HG03469 (cell line): ENCODE data around the gene LARP4.
"Not testable (repeated sequence)": the region's sequence is repeated elsewhere in the genome, so short reads cannot be mapped to it uniquely, and the experiment has no call there.

Experiments
- ATAC-seq: cut with Tn5 transposase; IDR thresholded peaks from one replicate; pipeline ENCODE4 v1.9.1; 2021; ENCODE audit warnings: mild to moderate bottlenecking, moderate library complexity, moderate number of reproducible peaks; ENCODE audit not compliant: unreplicated experiment

Gene LARP4

GRCh38 chr12:50477241-50477832 is 76.7 kb downstream of the LARP4 start:
- no peak for ATAC-seq

GRCh38 chr12:50482571-50482970 is 81.9 kb downstream of the LARP4 start:
- ATAC-seq: no peak

- no peak for ATAC-seq
Observed at GRCh38 chr12:50483488-50483887, 82.8 kb downstream of the LARP4 start.

- no peak for ATAC-seq
Observed at GRCh38 chr12:50488801-50489200, 88.1 kb downstream of the LARP4 start.

- ATAC-seq: not testable (repeated sequence)
Observed at GRCh38 chr12:50498119-50498518, 97.4 kb downstream of the LARP4 start.

GRCh38 chr12:50504798-50505674 is 104.4 kb downstream of the LARP4 start, which contains the start of gene DIP2B:
TSS of gene DIP2B (plus strand) at chr12:50504985. CDS start at chr12:50505141, 156 bp downstream.
- ATAC-seq: peak; percentile 48

- ATAC-seq: no peak
Observed at GRCh38 chr12:50505675-50506530, 105.2 kb downstream of the LARP4 start.

- ATAC-seq: no peak
Observed at GRCh38 chr12:50506753-50507473, 106.2 kb downstream of the LARP4 start.

GRCh38 chr12:50507474-50507838 is 106.8 kb downstream of the LARP4 start:
- no peak for ATAC-seq

GRCh38 chr12:50507930-50508329 is 107.2 kb downstream of the LARP4 start:
- no peak for ATAC-seq

- ATAC-seq: no peak
Observed at GRCh38 chr12:50508414-50508813, 107.7 kb downstream of the LARP4 start.

- ATAC-seq: no peak
Observed at GRCh38 chr12:50508970-50509663, 108.4 kb downstream of the LARP4 start.

GRCh38 chr12:50514526-50515276 is 114.0 kb downstream of the LARP4 start:
- ATAC-seq: no peak

- ATAC-seq: no peak
Observed at GRCh38 chr12:50515587-50515986, 114.9 kb downstream of the LARP4 start.

- ATAC-seq: peak; percentile 67
Observed at GRCh38 chr12:50517421-50518048, 116.8 kb downstream of the LARP4 start.

GRCh38 chr12:50518090-50518489 is 117.4 kb downstream of the LARP4 start:
- ATAC-seq: no peak

- ATAC-seq: no peak
Observed at GRCh38 chr12:50519353-50519752, 118.7 kb downstream of the LARP4 start.

GRCh38 chr12:50520416-50521207 is 119.9 kb downstream of the LARP4 start:
- no peak for ATAC-seq
